ENCODE measurements around the gene GPM6B.

DNA sequence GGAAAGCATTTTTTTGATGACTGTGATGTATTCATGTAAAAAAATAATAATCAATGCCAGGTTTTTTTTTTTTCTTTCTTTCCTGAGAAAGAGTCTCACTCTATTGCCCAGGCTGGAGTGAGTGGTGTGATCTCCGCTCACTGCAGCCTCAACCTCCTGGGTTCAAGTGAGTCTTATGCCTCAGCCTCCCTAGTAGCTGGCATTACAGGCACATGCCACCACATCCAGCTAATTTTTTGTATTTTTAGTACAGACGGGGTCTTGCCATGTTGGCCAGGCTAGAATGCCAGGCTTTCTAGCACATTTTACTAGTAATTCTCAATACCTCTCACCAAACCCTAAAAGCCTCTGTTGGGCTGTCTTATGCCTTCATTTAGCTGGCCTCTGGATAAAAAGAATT lies 25.7 kb downstream of the GPM6B start:
- TF ChIP-seq, protein P1, sequence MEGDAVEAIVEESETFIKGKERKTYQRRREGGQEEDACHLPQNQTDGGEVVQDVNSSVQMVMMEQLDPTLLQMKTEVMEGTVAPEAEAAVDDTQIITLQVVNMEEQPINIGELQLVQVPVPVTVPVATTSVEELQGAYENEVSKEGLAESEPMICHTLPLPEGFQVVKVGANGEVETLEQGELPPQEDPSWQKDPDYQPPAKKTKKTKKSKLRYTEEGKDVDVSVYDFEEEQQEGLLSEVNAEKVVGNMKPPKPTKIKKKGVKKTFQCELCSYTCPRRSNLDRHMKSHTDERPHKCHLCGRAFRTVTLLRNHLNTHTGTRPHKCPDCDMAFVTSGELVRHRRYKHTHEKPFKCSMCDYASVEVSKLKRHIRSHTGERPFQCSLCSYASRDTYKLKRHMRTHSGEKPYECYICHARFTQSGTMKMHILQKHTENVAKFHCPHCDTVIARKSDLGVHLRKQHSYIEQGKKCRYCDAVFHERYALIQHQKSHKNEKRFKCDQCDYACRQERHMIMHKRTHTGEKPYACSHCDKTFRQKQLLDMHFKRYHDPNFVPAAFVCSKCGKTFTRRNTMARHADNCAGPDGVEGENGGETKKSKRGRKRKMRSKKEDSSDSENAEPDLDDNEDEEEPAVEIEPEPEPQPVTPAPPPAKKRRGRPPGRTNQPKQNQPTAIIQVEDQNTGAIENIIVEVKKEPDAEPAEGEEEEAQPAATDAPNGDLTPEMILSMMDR (IDR thresholded peaks at IDR 0.05; ENCODE audit: poor library complexity, severe bottlenecking): no peak
- TF ChIP-seq EZH2 (IDR thresholded peaks at IDR 0.05; ENCODE audit: borderline replicate concordance, insufficient read depth, low read length, poor library complexity, severe bottlenecking) (no peak), TAF1 (IDR thresholded peaks at IDR 0.05; ENCODE audit: low read depth) (no peak), POLR2AphosphoS5 (IDR thresholded peaks at IDR 0.05) (no peak), EP300 (conservative IDR thresholded peaks at IDR 0.05; ENCODE audit: poor library complexity, severe bottlenecking) (no peak), RAD21 (conservative IDR thresholded peaks at IDR 0.05) (no peak), SMC3 (conservative IDR thresholded peaks at IDR 0.05; ENCODE audit: poor library complexity) (no peak), MXI1 (conservative IDR thresholded peaks at IDR 0.05; ENCODE audit: poor library complexity, severe bottlenecking) (no peak)
- TF ChIP-seq, protein P2, sequence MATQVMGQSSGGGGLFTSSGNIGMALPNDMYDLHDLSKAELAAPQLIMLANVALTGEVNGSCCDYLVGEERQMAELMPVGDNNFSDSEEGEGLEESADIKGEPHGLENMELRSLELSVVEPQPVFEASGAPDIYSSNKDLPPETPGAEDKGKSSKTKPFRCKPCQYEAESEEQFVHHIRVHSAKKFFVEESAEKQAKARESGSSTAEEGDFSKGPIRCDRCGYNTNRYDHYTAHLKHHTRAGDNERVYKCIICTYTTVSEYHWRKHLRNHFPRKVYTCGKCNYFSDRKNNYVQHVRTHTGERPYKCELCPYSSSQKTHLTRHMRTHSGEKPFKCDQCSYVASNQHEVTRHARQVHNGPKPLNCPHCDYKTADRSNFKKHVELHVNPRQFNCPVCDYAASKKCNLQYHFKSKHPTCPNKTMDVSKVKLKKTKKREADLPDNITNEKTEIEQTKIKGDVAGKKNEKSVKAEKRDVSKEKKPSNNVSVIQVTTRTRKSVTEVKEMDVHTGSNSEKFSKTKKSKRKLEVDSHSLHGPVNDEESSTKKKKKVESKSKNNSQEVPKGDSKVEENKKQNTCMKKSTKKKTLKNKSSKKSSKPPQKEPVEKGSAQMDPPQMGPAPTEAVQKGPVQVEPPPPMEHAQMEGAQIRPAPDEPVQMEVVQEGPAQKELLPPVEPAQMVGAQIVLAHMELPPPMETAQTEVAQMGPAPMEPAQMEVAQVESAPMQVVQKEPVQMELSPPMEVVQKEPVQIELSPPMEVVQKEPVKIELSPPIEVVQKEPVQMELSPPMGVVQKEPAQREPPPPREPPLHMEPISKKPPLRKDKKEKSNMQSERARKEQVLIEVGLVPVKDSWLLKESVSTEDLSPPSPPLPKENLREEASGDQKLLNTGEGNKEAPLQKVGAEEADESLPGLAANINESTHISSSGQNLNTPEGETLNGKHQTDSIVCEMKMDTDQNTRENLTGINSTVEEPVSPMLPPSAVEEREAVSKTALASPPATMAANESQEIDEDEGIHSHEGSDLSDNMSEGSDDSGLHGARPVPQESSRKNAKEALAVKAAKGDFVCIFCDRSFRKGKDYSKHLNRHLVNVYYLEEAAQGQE (IDR thresholded peaks at IDR 0.05; ENCODE audit: borderline replicate concordance): no peak
